HG02623 (cell line): ENCODE results near the gene SP140L.
"Not testable (repeated sequence)": the region's sequence is repeated elsewhere in the genome, so short reads cannot be mapped to it uniquely, and the experiment has no call there.

Experiments used
- ATAC-seq: cut with Tn5 transposase; IDR thresholded peaks from one replicate; pipeline ENCODE4 v1.9.1; 2021; ENCODE audit warnings: moderate library complexity; ENCODE audit not compliant: unreplicated experiment

Gene SP140L

GRCh38 chr2:230362030-230362691, 35.2 kb downstream of the SP140L start:
- ATAC-seq, result no peak

DNA sequence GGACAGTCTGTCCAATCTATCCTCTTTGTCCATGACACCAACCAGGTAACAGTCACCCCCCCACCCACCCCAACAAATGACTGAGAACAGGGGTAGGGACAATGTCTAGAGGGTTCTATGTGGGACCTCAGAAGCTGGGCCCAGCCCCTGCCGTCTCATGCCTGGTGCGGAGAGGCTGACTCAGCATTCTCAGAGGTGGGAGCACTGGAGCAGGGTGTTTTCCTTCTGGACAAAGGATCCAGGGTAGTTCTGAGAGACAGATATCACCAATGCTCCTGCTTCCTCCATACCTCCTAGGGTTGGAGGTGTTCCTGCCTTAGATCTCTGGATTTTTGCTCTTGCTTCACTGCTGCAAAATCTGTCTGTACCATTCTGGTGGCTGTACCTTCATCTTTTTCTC, 55.1 kb downstream of the SP140L start:
- no peak for ATAC-seq

GRCh38 chr2:230383453-230383852, 56.5 kb downstream of the SP140L start:
- no peak for ATAC-seq

DNA sequence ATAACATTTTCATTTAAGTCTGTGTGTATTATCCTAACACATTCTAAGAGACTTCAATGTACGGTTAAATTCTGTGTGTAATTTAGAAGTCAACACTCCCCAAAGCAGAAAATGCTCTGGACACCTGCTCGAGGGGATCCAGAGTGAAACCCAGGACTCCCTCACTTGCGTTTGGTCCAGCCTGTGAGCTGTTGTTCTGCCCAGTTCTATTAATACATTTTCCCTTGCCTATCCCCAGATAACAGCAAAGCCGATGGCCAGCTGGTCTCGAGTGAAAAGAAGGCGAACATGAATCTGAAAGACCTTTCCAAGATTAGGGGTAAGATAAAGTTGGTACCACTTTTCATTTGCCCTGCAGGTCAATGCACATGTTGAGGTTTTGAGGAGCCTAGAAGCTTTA, 58.0 kb downstream of the SP140L start:
- no peak for ATAC-seq

DNA sequence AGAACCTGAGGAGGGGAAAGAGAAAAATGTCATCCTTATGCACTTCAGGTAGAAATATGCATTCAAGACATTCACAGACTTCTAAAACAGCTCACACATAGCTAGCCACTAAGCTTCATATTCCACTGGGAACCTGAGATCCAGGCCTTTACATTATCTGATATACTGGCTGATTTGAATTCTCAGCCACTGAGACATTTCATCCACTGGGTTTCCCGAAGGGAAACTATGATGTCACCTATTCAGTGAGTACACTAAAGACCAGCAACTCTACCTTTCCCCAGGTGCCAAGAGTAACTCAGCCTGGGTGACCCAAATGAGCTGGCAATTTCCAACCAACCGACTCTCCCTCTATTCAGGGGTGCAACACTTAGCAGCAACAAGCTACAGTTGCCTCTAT, 67.3 kb downstream of the SP140L start:
- no peak for ATAC-seq

GRCh38 chr2:230398698-230399097, 71.7 kb downstream of the SP140L start:
- ATAC-seq, result not testable (repeated sequence)

DNA sequence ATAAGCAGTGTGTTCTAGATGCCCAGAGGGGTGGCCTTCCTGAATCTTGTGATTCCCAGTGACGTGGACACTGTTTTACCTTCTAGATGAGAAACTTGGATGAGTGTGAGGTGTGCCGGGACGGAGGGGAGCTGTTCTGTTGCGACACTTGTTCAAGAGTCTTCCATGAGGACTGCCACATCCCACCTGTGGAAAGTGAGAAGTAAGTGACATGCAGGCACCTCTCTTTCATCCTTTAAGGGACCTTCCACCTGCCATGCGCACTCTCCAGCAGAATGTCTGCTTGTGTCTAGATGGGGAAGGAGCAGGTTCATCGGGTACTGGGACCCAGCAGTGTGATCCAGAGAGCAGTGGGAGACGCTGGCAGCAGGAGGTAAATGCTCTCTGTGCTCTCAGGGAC, 73.0 kb downstream of the SP140L start:
- no peak for ATAC-seq

DNA sequence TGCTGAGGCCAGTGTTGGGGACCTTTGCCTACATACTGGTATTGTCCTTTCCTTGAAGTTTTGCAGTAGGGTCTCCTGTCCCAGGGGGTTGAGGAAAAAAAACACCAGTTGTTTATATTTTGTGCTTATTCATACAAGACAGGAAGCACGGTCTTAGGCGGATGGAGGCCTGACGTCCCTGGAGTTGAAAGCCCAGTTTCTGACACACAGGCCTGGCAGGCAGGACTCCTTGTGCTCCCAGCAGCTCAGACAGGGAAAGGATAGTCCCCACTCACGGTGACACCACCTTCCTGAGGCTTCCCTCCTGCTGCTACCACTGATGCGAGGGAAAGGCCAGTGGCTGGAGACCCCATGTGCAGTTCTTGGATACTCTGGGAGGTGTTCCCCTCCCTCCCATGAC, 73.5 kb downstream of the SP140L start:
- ATAC-seq, result no peak

GRCh38 chr2:230401026-230401425, 74.0 kb downstream of the SP140L start:
- ATAC-seq, result not testable (repeated sequence)

- no peak for ATAC-seq
Measured at GRCh38 chr2:230403746-230404145, 76.8 kb downstream of the SP140L start.

DNA sequence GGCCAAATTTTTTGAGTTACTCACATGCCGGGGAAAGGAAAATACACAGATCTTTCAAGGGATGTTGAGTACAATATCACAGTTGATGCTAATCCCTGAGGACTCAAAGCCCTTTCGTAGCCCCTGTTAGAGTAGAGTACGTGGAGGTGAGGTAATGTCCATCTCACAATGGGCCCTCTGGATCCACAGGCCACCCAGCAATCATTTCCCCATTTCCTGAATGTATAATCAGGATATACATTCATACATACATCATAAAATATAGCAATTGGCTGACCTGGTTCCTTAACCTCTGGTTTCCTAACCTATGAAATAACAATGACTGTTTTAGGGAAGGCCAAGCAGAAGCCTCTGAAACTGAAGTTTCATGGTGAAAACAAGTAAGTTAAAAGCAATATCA, 78.8 kb downstream of the SP140L start:
- ATAC-seq, result no peak

DNA sequence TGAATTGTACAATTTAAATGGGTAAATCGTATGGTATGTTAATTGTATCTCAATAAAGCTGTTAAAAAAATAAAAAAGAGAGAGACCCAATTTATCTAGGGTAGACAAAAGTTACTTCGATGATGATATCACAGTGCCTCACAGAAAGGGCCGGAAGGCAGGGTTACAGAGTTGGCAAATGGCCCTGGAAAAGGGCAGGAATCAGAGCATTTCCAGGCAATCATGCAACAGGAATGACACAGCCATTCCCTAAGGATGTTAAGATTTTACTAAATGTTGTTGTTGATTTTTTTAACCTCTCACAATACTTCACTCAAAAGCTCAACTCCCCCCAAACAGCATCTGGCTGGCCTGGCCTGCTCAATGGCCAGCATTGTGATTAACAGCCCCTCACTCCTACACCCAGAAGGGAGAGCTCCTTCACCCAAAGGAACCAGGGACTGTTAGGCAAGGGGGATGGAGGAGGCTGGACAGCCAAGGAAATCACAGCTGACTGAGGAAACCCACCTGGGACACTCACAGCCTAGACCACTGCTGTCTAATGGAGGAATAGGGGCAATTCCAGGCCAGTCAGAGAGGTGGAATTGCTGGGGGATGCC, 81.3 kb downstream of the SP140L start:
- no peak for ATAC-seq

DNA sequence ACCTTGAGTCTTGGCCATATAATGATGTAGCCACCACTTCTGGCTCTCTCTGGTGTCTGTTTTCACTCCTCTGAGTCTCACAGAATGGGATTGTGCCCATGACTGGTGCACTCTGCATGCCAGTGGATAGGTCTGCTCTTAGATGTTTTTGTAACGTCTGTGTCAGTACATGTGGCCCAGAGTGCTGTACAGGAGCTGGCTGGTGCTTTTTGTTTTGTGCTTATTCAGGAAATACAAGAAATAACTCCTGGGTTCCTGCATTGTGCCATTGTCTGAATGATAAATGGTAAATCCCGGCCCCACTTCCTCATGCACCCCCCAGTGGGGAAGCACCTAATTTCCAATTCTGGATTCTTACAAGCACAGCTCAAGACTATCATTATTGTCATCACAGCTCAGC, 82.3 kb downstream of the SP140L start:
- ATAC-seq, result not testable (repeated sequence)

DNA sequence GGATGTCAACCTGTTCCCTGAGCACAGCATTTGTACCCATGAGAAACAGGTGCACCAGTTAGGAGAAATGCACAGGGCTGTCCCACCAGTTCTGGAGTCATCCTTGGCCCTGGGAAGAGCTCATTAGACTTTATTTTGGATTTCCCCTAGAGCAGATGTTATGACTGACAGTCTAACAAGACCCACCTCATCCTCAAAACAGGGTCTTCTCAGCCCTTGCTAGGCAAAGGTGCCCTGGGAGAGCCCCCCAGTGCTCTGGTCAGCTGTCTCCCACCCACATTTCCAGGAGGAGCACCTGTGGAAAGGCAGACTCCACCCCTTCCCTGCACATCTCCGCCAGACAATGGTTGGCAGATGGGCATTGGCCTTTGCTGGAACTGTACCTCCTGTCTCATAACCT, 83.3 kb downstream of the SP140L start:
- no peak for ATAC-seq

- no peak for ATAC-seq
Measured at GRCh38 chr2:230410861-230411569, 84.0 kb downstream of the SP140L start.

DNA sequence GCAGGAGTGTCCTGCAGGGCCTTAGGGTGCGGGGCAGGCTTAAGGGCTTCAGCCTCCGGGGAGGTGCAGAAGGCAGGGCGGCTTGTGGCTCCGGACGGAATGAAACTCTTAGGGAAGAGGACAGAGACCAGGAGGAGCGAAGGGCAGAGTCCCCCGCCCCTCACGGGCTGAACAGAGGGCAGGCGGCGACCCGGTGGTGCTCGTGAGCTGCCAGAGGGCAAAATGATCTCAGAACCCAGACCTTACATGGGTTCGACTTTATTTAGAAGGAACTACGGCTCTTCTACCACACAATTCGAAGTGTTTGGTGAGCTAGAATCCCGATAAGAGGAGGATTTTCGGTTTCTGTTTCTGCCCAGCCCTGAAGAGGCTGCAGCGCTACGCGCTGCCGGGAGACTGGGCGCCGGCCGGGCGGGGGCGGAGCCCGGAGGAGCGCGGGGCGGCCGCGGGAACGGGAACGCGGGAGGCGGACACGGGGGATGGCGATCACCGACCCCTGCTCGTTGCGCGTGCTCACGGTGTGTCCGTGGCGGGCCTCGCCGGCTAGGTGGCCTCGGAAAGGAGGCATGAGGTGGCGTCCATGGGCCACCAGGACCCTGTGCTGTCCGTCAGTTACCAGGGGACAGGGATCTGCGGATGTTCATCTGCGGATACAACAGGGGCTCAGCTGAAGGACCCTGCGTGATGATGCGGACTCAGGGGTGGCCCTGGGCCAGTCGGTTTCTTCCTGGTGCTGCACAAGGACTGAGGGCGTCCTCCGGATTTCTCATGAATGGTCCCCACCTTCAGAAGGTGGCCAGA, 84.8 kb downstream of the SP140L start:
- peak; percentile 42 for ATAC-seq

GRCh38 chr2:230412371-230412711, 85.3 kb downstream of the SP140L start:
- ATAC-seq, result no peak

DNA sequence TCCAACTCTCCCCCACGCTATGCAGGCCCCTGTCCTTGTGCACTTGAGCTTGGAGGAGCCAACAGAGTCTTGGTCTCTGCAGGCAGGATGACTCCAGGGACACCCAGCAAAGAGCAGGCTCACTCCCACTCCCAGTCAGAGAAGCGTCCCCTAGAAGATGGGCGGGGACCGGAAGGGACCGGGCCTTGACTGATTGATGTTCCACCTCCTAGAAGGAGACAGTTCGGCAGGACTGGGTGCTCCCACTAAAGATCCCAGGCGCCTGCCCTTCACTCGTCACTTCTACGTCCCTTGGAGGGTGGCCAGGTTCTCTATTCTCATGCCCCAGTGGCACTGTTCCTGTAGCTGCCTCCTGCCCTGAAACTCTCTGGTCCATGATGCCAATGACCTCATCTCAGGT, 85.9 kb downstream of the SP140L start:
- ATAC-seq, result no peak

DNA sequence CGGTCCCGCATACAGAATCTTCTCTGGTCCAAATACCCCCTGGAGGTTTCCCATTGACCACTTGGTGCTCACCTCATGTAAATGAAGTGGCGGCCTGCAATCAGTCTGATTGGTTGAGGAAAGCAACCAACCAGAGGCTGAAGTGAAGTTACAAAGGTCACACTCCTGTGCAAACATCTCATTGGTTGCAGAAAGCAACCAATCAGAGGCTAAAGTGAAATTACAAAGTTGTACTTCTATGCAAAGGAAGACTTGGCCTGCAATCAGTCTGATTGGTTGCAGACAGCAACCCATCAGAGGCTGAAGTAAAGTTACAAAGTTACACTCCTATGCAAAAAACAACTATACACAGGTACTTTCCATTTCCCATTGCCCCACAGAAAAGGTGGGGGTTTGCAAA, 86.5 kb downstream of the SP140L start:
- no peak for ATAC-seq

GRCh38 chr2:230414302-230414701, 87.3 kb downstream of the SP140L start:
- ATAC-seq, result no peak

DNA sequence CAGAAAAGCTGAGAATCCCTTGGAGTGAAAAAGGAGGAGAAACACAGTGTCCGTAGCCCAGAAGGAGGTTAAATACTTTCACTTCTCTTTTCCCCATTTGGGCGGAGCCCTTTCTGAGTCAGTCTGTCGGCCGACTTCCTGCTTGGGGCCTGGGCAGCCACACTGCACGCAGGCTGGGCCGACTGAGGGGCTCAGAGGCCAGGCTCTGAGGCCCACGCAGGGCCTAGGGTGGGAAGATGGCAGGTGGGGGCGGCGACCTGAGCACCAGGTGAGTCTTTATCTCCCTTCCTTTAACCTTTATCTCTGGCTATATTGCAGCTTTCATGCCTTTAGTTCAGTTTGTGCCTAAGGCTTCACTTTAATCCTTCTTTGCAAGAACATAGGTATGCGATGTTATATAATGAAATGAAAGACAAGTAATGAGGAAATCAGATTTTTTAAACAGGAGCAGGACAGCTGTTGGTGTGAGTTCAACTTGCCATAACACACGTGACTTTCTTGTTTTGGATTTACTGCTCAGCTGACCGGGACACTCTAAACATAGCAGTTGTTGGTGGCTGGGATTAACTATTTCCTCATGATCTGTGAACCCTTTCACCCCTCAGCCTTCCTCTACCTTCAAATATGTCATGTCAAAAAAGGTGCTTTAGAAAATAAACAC, 89.2 kb downstream of the SP140L start, which contains the start of gene SP100:
Gene SP100 (plus strand): TSS at position 141 of the 661 bp plus-strand sequence. CDS start 96 bp downstream, at position 237.
- ATAC-seq, result peak; percentile 69
